GM18499 (cell line): ENCODE results near the gene VPS37D.

Experiments
- ATAC-seq: cut with Tn5 transposase; IDR thresholded peaks from one replicate; pipeline ENCODE4 v1.9.1; 2021; ENCODE audit warnings: moderate number of reproducible peaks; ENCODE audit not compliant: insufficient read depth, unreplicated experiment

The VPS37D gene

GRCh38 chr7:73678862-73679261 is 11.2 kb downstream of the VPS37D start:
- no peak for ATAC-seq

GRCh38 chr7:73679709-73680108 is 12.1 kb downstream of the VPS37D start:
- no peak for ATAC-seq

GRCh38 chr7:73680501-73680900 is 12.9 kb downstream of the VPS37D start:
- ATAC-seq: no peak

- ATAC-seq: no peak
These were observed 13.4 kb downstream of the VPS37D start for GRCh38 chr7:73681031-73681430.

DNA sequence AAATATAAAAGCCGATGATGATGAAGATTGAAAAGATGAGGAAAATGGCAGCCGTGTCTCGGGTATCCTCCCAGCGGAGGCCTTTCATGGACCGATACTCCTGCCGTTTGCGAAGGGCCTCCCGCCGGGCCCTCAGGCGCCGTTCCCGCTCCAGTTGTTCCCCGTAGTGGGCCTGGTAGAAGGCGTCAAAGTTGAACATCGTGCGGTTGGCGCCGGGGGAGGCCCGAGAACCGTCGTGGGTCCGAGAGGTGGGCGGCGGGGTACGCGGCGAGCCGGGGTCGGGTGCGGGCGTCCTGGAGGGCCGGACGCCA is 15.1 kb downstream of the VPS37D start:
- no peak for ATAC-seq

- peak; percentile 76 for ATAC-seq
These were observed 15.6 kb downstream of the VPS37D start, which contains the start of the genes BUD23 and DNAJC30 for GRCh38 chr7:73683056-73683787. TSS of gene BUD23 (plus strand) at chr7:73683597. CDS start at chr7:73683626, 29 bp downstream. TSS of gene DNAJC30 (minus strand) at chr7:73683453. CDS start at chr7:73683423, 30 bp downstream.

DNA sequence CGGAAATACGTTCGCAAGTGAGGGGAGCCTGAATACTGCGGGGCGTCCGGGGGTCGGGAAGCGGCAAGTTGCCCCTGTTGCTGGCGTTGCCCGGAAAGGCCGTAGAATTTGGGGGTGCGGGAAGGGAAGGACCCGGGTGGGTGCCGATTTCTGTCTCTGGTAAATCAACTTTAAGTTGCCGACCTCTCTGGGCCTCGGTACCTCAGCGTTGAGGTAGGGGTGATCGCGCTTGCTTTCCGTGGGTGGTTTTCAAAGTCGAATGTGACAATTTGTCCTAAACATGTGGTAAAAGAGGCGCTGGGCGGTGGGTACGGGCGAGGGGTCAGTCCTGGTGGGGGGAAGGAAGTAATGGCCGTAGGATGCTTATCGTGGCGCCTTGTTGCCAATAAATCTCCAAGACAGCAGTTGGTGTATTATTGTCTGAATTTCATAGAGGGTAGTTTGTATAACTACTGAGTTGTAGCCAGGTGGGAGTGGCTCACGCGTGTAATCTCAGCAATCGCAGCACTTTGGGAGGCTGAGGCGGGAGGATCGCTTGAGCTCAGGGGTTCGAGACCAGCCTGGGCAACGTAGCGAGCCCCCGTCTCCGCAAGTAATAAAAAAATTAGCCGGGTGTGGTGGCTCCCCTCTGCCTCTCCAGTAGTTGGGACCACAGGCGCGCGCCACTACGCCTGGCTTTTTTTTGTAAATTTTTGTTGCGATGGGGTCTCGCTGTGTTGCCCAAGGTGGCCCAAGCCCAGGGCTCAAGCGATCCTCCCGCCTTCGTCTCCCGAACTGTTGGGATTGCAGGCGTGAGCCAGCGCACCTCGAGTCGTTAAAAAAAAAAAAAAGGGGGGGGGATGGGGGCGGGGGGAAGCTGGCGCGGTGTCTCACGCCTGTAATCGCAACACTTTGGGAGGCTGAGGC is 16.4 kb downstream of the VPS37D start:
- ATAC-seq: peak; percentile 12

GRCh38 chr7:73685311-73685710 is 17.7 kb downstream of the VPS37D start:
- ATAC-seq: no peak

DNA sequence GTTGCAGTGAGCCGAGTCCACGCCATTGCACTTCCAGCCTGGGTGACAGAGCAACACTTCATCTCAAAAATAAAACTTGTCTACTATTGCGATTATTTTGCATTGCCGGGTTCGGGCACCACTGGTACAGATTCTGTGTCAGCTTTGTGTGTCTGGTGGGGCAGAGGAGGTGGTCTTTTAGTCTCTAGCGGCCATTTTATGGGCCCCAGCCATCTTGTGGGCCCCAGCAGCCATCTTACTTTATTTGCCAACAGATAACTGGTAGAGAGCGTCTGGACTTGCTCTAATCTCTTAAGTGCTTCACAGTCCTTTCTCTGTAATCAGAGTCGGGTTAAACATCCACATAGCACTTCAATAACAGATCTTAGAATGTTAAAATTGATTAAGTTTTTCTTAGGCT is 20.7 kb downstream of the VPS37D start:
- ATAC-seq: no peak

DNA sequence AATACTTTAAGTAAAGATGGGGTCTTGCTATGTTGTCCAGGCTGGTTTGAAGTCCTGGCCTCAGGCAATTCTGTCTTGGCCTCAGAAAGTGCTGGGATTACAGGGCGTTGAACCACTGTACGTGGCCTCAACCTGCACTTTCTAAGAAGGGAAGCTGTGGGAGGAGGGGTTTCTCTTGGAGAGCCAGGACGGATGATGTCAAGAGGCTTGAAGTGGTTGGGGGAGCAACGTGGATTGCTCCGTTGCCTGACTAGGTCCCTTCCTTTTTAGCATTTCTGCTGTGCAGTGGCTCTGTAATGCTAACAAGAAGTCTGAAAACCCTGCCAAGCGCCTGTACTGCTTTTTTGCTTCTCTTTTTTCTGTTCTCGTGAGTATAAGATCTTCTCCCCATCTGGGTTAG is 23.0 kb downstream of the VPS37D start:
- no peak for ATAC-seq

DNA sequence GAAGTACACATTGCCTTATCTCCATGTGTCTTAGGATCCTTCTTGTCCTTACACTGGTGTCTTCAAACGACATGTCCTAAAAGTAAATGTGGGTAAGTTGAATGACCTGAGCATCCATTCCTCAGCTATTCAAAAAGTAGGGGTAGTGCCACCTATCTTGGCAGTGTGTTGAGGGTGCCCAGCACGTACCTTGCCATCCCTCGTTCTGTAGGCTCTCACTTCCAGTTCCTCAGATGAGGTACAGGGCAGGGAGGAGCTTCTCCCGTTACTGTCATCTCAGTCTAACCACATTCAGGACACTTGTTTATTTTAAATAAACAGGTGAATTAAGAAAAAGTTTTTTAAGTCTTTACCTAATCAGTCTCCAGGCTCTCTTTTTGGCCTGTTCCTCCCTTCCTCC is 28.7 kb downstream of the VPS37D start:
- no peak for ATAC-seq

DNA sequence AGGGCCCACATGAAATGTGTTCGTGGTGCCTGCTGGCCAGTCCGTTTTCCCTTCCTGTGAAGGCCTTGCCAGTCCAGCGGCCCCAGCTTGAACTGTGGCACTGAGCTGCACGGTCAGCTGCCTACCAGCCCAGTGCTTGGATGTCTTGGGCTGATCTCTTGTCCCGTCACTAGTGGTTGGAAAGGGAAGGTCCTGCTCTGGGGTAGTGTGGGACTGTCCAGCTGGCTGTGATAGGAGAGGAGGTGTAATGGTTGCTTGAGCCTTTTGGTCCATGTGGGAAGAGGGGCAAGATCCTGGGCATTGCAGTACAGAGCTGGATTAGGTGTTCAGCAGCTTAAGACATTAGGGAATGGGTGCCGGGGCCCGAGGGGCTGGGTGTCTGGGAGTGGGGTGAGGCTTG is 30.8 kb downstream of the VPS37D start:
- no peak for ATAC-seq

DNA sequence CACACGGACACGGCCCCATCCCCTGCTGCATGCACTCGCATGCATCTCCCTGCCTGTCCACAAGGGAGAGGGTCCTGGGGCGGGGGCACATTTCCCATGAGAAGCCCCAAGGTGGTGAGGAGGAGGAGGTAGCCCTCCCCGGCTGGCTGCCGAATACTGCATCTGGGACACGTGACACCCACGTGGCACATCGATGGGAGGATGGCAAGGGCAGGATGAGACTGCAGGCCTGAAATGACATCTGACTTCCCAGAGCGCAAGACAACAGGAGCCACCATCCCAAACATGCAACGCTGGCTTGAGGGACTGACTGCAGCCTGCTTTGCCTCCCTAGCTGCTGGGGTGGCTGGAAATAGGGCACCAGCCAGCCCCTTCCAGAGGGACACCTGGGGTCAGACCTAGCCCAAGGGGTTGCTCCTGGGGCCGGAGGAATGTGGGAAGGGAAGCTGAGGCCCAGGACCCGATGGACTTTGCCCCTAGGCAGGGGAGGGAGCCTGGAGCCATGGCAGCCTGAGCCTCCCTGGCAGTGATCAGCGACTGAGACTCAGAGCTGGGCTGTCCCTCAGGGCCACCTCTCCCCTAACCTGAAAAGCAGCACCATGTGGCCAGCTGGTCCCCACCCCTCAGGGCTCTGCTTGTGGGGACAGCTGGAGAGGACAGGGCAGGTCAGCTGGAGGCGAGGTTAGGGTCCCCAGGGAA is 31.9 kb downstream of the VPS37D start:
- ATAC-seq: no peak

DNA sequence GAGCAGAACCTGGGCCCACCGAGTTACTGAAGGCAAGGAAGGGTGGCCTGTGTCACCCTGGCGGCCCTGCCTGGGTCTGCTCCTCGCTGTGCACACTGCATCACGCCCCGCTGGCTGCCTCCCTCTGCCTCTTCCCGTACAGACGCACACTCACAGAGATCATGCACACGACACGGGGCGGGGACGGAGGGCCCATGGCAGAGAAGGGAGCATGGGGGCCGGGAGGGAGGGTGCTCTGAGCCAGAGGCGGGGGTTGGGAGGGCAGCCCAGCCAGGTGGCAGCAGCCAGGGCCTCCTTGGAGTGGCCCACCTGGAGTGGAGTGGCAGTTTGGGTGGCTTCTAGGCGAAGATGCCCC is 32.4 kb downstream of the VPS37D start:
- ATAC-seq: no peak

DNA sequence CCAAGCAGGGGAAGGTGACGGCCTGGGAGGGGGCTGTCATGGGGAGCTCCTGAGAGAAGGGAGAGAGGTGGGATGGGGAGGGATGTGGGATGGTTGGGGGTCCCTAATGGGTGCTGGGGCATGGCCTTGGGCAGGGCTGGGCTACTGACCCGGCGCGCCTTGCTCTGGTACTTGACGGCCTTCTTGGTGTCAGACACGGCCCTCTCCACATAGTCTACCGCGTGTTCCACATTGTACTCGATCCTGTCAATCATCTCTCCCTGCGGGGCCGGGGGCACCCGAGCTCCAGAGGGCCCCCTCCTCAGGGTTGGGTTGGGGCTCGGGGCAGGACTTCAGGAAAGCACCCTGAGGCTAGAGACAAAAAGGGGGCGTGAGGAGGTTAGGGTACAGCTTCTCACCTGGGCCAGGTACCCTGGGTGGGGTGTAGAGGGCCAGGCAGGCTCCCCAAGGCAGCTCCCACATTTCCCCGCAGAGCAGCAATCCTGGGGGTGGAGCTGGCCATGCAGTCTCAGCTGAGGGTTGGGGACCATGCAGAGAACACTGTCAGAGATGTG is 33.0 kb downstream of the VPS37D start:
- no peak for ATAC-seq

- ATAC-seq: no peak
These were observed 33.8 kb downstream of the VPS37D start for GRCh38 chr7:73701357-73701995.

GRCh38 chr7:73702226-73702625 is 34.6 kb downstream of the VPS37D start:
- ATAC-seq: no peak

GRCh38 chr7:73702665-73703064 is 35.0 kb downstream of the VPS37D start:
- no peak for ATAC-seq

DNA sequence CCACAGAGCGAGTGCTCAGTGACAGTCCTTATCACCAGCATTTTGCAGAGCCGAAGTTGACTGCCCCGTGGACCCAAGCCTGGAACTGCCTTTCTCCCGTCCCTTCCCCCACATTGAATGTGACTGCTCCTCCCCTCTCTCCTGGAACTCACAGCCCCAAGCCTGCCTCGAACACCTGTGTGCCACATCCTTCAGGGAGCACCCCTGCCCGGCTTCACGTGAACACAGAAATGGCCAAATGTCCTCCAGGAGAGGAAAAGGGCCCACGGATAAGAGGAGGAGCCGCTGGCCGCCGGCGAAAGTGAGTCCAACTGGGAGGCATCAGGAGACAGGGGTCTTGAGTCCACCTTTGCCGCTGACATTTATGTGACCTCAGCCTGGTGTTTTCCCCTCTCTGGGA is 35.6 kb downstream of the VPS37D start:
- ATAC-seq: no peak
